HG03460 (cell line): ENCODE results near the gene CCR1.
"Not testable (repeated sequence)": the region's sequence is repeated elsewhere in the genome, so short reads cannot be mapped to it uniquely, and the experiment has no call there.

Source experiments
- ATAC-seq: cut with Tn5 transposase; IDR thresholded peaks from one replicate; pipeline ENCODE4 v1.9.1; 2021; ENCODE audit not compliant: unreplicated experiment

The CCR1 gene

GRCh38 chr3:46212101-46212500 lies 4.0 kb upstream of the CCR1 start:
- ATAC-seq: no peak

- no peak for ATAC-seq
These were observed 1.8 kb upstream of the CCR1 start for GRCh38 chr3:46209746-46210470.

GRCh38 chr3:46209053-46209452 lies 940 bp upstream of the CCR1 start:
- ATAC-seq: no peak

GRCh38 chr3:46207514-46207913 lies 599 bp downstream of the CCR1 start:
- ATAC-seq: not testable (repeated sequence)

- ATAC-seq: no peak
These were observed 1.7 kb downstream of the CCR1 start for GRCh38 chr3:46206282-46207015.

- ATAC-seq: no peak
These were observed 2.7 kb downstream of the CCR1 start for GRCh38 chr3:46205286-46205960.

GRCh38 chr3:46203681-46204080 lies 4.4 kb downstream of the CCR1 start:
- no peak for ATAC-seq

GRCh38 chr3:46202535-46202934 lies 5.6 kb downstream of the CCR1 start:
- ATAC-seq: no peak

- ATAC-seq: no peak
These were observed 7.3 kb downstream of the CCR1 start for GRCh38 chr3:46200790-46201189.

GRCh38 chr3:46200211-46200610 lies 7.9 kb downstream of the CCR1 start:
- no peak for ATAC-seq

- ATAC-seq: no peak
These were observed 11.7 kb downstream of the CCR1 start for GRCh38 chr3:46196261-46196957.

GRCh38 chr3:46194868-46195553 lies 13.1 kb downstream of the CCR1 start:
- no peak for ATAC-seq

GRCh38 chr3:46193436-46193835 lies 14.7 kb downstream of the CCR1 start:
- ATAC-seq: no peak

- no peak for ATAC-seq
These were observed 15.2 kb downstream of the CCR1 start for GRCh38 chr3:46192939-46193338.

GRCh38 chr3:46191730-46192129 lies 16.4 kb downstream of the CCR1 start:
- no peak for ATAC-seq

- no peak for ATAC-seq
These were observed 19.4 kb downstream of the CCR1 start for GRCh38 chr3:46188708-46189107.

- no peak for ATAC-seq
These were observed 20.2 kb downstream of the CCR1 start for GRCh38 chr3:46187876-46188275.

GRCh38 chr3:46187341-46187700 lies 20.8 kb downstream of the CCR1 start:
- peak; percentile 31 for ATAC-seq

GRCh38 chr3:46186471-46187340 lies 21.4 kb downstream of the CCR1 start:
- ATAC-seq: peak; percentile 81

- no peak for ATAC-seq
These were observed 23.6 kb downstream of the CCR1 start for GRCh38 chr3:46184469-46184868.
